ENCODE results near the gene TNFAIP8. TPM values are rescaled to one million over a fixed set of nuclear protein-coding genes. Genes with fewer than 3 reads are reported as not detected.
A peak's percentile ranks its signal among the peaks of the same experiment; 100 is the strongest.

Gene TNFAIP8
- total and polyA plus RNA-seq, 2 donors (not counting 1 experiment from before 2014, with no cell fraction given), result 67.3 to 109 TPM

DNA sequence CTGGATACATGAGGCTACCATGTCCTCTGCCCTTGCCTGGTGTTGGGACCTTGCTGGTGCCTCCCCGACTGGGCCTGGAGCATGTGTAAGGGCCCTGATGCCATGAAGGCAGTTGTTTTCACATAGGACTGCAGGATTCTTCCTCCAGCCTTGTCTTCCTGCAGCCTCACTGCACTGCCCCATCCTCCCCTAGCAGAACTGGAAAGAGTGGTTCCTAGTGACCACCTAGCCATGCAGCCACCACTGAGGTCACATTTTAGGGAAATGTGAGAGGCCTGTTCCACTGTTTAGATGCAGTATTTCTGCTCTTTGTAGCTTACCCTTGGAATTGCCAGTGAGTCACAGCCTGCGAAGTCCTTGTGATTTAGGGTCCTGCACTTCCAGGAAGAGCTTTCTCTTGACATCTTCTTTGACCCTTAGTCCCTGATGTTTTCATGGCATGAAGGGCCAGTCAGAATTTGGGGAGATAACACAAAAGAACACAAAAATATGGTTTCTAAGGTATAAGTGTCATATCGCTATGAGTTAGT is 24.2 kb upstream of the TNFAIP8 start:
- Mint-ChIP-seq H3K4me1 (peaks cover 91% of the 10 kb centered on the region), H3K27ac (peak overlapping the region; percentile 89), H3K27me3 (no peaks in the 10 kb centered on the region), H3K9me3 (ENCODE audit: insufficient read depth) (no peaks in the 10 kb centered on the region), H3K4me3 (peak overlapping the region; percentile 4)
- Histone ChIP-seq H3K9me3 (ENCODE audit: control extremely low read depth in 1 of 3, control insufficient read depth in 2 of 3, insufficient read depth in 1 of 3, low read length in 2 of 3) (no peaks in the 10 kb centered on the region), H3K4me1 (ENCODE audit: control insufficient read depth in 2 of 2, insufficient read depth in 2 of 2, low read length in 2 of 2) (peaks cover 79 to 92% of the 10 kb centered on the region in 2 donors), H3K4me2 (replicated peaks; ENCODE audit: low read depth, low read length, poor library complexity, severe bottlenecking) (peak overlapping the region; percentile 75), H3K36me3 (replicated peaks in 1 of 2; ENCODE audit: control extremely low read depth in 1 of 2, control insufficient read depth in 1 of 2, extremely low read depth in 1 of 2, insufficient read depth in 2 of 2, low read length in 1 of 2) (peaks cover 0 to 3% of the 10 kb centered on the region in 2 experiments), H3K27ac (ENCODE audit: low read length in 2 of 2) (peak overlapping the region; percentile 57 to 79), H3K9ac (ENCODE audit: low read length) (no peak overlapping the region), H4K20me1 (ENCODE audit: control insufficient read depth, insufficient read depth, low read length, poor library complexity, severe bottlenecking) (no peaks in the 10 kb centered on the region), H3K4me3 (ENCODE audit: control extremely low read depth in 1 of 5, extremely low read depth in 1 of 5, insufficient read depth in 1 of 5, low read depth in 2 of 5, low read length in 4 of 5) (no peak overlapping the region), H2AFZ (ENCODE audit: insufficient read depth, low read depth, low read length, poor library complexity, severe bottlenecking) (no peak overlapping the region), H3K27me3 (replicated peaks in 1 of 4; ENCODE audit: control extremely low read depth in 1 of 4, control insufficient read depth in 3 of 4, insufficient read depth in 4 of 4, low read length in 3 of 4) (no peaks in the 10 kb centered on the region), H3K79me2 (ENCODE audit: control insufficient read depth, insufficient read depth, low read length) (peaks cover 100% of the 10 kb centered on the region)
- CTCF ChIA-PET, result interaction anchor here (0.7 to 20.0 kb wide), 7 partner anchors 11 to 103 kb away, joined by 3 to 209 read pairs (median 11); partner anchors contain the start of gene TNFAIP8
- no peak for ATAC-seq (ENCODE audit: low read depth)
- POLR2A ChIA-PET, result interaction anchor here (0.9 kb wide), 1 partner anchor 8 kb away, joined by 7 read pairs; no protein-coding TSS in a partner anchor
- 67% methylated on average over 2 of the region's 3 CpGs for WGBS (ENCODE audit: insufficient coverage)
- no peak for DNase-seq
- intact Hi-C loops (cut with micrococcal nuclease), result loop anchor here (1.0 to 5.0 kb wide), 3 partner anchors 10 to 36 kb away; no protein-coding TSS in a partner anchor
- TF ChIP-seq EZH2 (IDR thresholded peaks at IDR 0.05; ENCODE audit: borderline replicate concordance, insufficient read depth, low read depth, low read length, poor library complexity, severe bottlenecking) (no peak), CTCF (IDR thresholded peaks at IDR 0.05) (no peak)

- Mint-ChIP-seq H3K27me3 (no peaks in the 10 kb centered on the region), H3K27ac (peak overlapping the region; percentile 89), H3K4me3 (peak overlapping the region; percentile 85), H3K9me3 (ENCODE audit: insufficient read depth) (no peaks in the 10 kb centered on the region), H3K4me1 (peaks cover 91% of the 10 kb centered on the region)
- WGBS (ENCODE audit: insufficient coverage), result no CpG with 5 or more reads among the region's 4 CpGs
- CTCF ChIA-PET, result interaction anchor here (1.1 to 20.0 kb wide), 7 partner anchors 17 to 103 kb away, joined by 3 to 209 read pairs (median 11); partner anchors contain the start of gene TNFAIP8
- H3K36me3 ChIP-seq (replicated peaks in 1 of 2; ENCODE audit: control extremely low read depth in 1 of 2, control insufficient read depth in 1 of 2, extremely low read depth in 1 of 2, insufficient read depth in 2 of 2, low read length in 1 of 2), result peaks cover 0 to 3% of the 10 kb centered on the region in 2 experiments
- H3K4me3 ChIP-seq (ENCODE audit: control extremely low read depth in 1 of 5, extremely low read depth in 1 of 5, insufficient read depth in 1 of 5, low read depth in 2 of 5, low read length in 4 of 5), result peak overlapping the region in 2 of 5 experiments; percentile 46 to 63
- H3K27ac ChIP-seq (ENCODE audit: low read length in 2 of 2), result peak overlapping the region; percentile 57 to 79
- no peaks in the 10 kb centered on the region for H4K20me1 ChIP-seq (ENCODE audit: control insufficient read depth, insufficient read depth, low read length, poor library complexity, severe bottlenecking)
- H3K9ac ChIP-seq (ENCODE audit: low read length), result peak overlapping the region; percentile 59
- H3K79me2 ChIP-seq (ENCODE audit: control insufficient read depth, insufficient read depth, low read length), result peaks cover 100% of the 10 kb centered on the region
- no peak for ATAC-seq (ENCODE audit: low read depth)
- H3K9me3 ChIP-seq (ENCODE audit: control extremely low read depth in 1 of 3, control insufficient read depth in 2 of 3, insufficient read depth in 1 of 3, low read length in 2 of 3), result no peaks in the 10 kb centered on the region
- peaks cover 79 to 92% of the 10 kb centered on the region in 2 donors for H3K4me1 ChIP-seq (ENCODE audit: control insufficient read depth in 2 of 2, insufficient read depth in 2 of 2, low read length in 2 of 2)
- intact Hi-C loops (cut with micrococcal nuclease), result loop anchor here (1.0 to 5.0 kb wide), 3 partner anchors 9 to 35 kb away; no protein-coding TSS in a partner anchor
- peak; percentile 50 for DNase-seq
- H3K4me2 ChIP-seq (replicated peaks; ENCODE audit: low read depth, low read length, poor library complexity, severe bottlenecking), result peak overlapping the region; percentile 75
- H2AFZ ChIP-seq (ENCODE audit: insufficient read depth, low read depth, low read length, poor library complexity, severe bottlenecking), result no peak overlapping the region
- POLR2A ChIA-PET, result interaction anchor here (0.9 to 1.7 kb wide), 2 partner anchors 8 to 24 kb away, joined by 5 to 7 read pairs; partner anchors contain the start of gene TNFAIP8
- peak; percentile 21 for TF ChIP-seq CTCF (IDR thresholded peaks at IDR 0.05)
- no peak for TF ChIP-seq EZH2 (IDR thresholded peaks at IDR 0.05; ENCODE audit: borderline replicate concordance, insufficient read depth, low read depth, low read length, poor library complexity, severe bottlenecking)
- no peaks in the 10 kb centered on the region for H3K27me3 ChIP-seq (replicated peaks in 1 of 4; ENCODE audit: control extremely low read depth in 1 of 4, control insufficient read depth in 3 of 4, insufficient read depth in 4 of 4, low read length in 3 of 4)
Observed at GRCh38 chr5:119332208-119332607, 23.6 kb upstream of the TNFAIP8 start.
